Sigmoid colon (tissue), 7 donors: ENCODE data around the gene ARID5B. TPM values are rescaled to one million over a fixed set of nuclear protein-coding genes. Genes with fewer than 3 reads are reported as not detected.

Experiments
- DNase-seq: peaks from one replicate; pipeline ENCODE4 v3.0.0-alpha.2; 2019
- H3K27ac ChIP-seq, 4 donors: fragments of 200-600 bp; sonication (generic); one replicate each; pipeline ENCODE4 v1.5.1; 2016 to 2019; ENCODE audit warnings: mild to moderate bottlenecking in 1 of 4
- H3K27me3 ChIP-seq, 3 donors: fragments of 200-600 bp; sonication (generic); one replicate each; pipeline ENCODE4 v1.5.1; 2019; ENCODE audit warnings: mild to moderate bottlenecking in 1 of 3
- H3K36me3 ChIP-seq, 4 donors: fragments of 200-600 bp; sonication (generic); one replicate each; pipeline ENCODE4 v1.5.1; 2016 to 2019
- H3K4me1 ChIP-seq, 4 donors: fragments of 200-600 bp; sonication (generic); one replicate each; pipeline ENCODE4 v1.5.1; 2017 to 2019
- H3K4me3 ChIP-seq, 4 donors: fragments of 200-600 bp; sonication (generic); one replicate each; pipeline ENCODE4 v1.5.1; 2017 to 2019; ENCODE audit warnings: mild to moderate bottlenecking in 2 of 4, moderate library complexity in 1 of 4
- H3K9me3 ChIP-seq, 4 donors: fragments of 200-600 bp in 3 of 4; sonication (generic) in 3 of 4; one replicate each; pipeline versions ENCODE4 v1.5.1 to v1.6.1; 2013 to 2019
- CTCF ChIP-seq, 4 experiments: fragments of 450-650 bp in 3 of 4; fragments of 200-600 bp in 1 of 4; IDR thresholded peaks; one replicate each; pipeline ENCODE4 v1.5.1; 2016 to 2019; ENCODE audit warnings: antibody characterized with exemption in 4 of 4, mild to moderate bottlenecking in 3 of 4, moderate library complexity in 2 of 4
- EP300 ChIP-seq, 4 donors: sonication (generic); formaldehyde crosslinking; IDR thresholded peaks; one replicate each; pipeline ENCODE4 v1.6.1; 2017; ENCODE audit warnings: antibody characterized with exemption in 4 of 4
- POLR2A ChIP-seq, 2 donors: fragments of 450-650 bp; IDR thresholded peaks; one replicate each; pipeline ENCODE4 v1.6.1; 2016; ENCODE audit warnings: antibody characterized with exemption in 2 of 2, mild to moderate bottlenecking in 2 of 2, moderate library complexity in 2 of 2
- POLR2AphosphoS5 ChIP-seq, 4 donors: sonication (generic); formaldehyde crosslinking; IDR thresholded peaks; one replicate each; pipeline ENCODE4 v1.6.1; 2017; ENCODE audit warnings: antibody characterized with exemption in 4 of 4
- WGBS, 2 donors: extraction: QIAGEN DNeasy Blood & Tissue Kit; methylation state at CpG; one replicate each; pipeline ENCODE4 v1.1.7; 2013; 5-methylcytosine and 5-hydroxymethylcytosine counted together
- intact Hi-C: fragments of 100-400 bp; cut with DNase I; formaldehyde crosslinking; loops from one replicate; pipeline ENCODE4 v1.15.1; 2023
- polyA plus RNA-seq, 3 donors: library from polyadenylated mRNA; stranded (reverse); fragments of 200-250 nt; gene quantifications; one replicate each; pipeline ENCODE4 v1.2.3, GENCODE V29; 2013
- total RNA-seq, 4 donors: library from RNA; depleted of rRNA; stranded (reverse); fragments of >200 nt; gene quantifications; one replicate each; pipeline ENCODE4 v1.1.0, GENCODE V29; 2016
- donor health status: healthy with polysubstance abuse.
- donor health status: Bipolar disorder and iron deficiency.
- donor health status: healthy.

ARID5B gene
- total and polyA plus RNA-seq, 7 donors, result 2.3 to 109 (median 29.6) TPM

DNA sequence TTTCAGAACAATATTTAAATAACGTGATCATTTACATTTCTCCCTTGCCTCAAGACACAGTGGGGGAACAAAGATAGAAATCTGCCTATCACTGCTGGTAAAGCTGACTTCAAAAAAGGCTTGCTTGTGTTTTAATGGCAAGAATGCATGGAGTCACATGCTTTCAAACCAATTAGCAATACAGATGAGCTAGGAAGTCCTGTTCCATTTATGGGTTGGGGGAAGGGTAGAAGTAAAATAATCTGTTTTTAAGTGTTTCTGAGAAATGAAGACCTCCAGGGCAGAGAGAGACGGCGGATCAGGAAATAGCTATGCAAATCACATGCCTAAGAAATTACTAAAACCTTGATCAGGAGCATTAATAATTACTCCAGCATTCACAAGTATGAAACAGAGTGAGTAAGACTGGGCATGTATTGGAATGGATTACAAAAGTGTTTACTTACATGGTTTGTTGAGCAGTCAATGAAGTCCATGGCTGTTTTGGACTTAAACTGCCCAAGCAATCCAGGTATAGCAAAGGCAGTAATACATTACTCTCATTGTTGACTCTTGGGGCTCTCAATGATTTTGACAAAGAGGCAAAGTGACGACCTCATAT is 142.0 kb downstream of the ARID5B start:
- H3K27ac ChIP-seq, result peak overlapping the region in 3 of 4 donors; percentile 89 to 95 (median 92)
- TF ChIP-seq POLR2A (IDR thresholded peaks at IDR 0.05) (no peak), EP300 (IDR thresholded peaks at IDR 0.05) (no peak), POLR2AphosphoS5 (IDR thresholded peaks at IDR 0.05) (no peak), CTCF (IDR thresholded peaks at IDR 0.05) (no peak)
- WGBS, 2 donors, result 47 to 64% methylated on average over 4 of the region's 4 CpGs
- H3K36me3 ChIP-seq, result no peaks in the 10 kb centered on the region
- intact Hi-C loops, result loop anchor here (10.0 kb wide), 2 partner anchors 1071 to 1591 kb away; no protein-coding TSS in a partner anchor
- H3K4me1 ChIP-seq, result peaks cover 0 to 74% (median 57%) of the 10 kb centered on the region in 4 donors
- H3K4me3 ChIP-seq, result no peak overlapping the region
- no peaks in the 10 kb centered on the region for H3K27me3 ChIP-seq
- no peak for DNase-seq
- no peaks in the 10 kb centered on the region for H3K9me3 ChIP-seq

DNA sequence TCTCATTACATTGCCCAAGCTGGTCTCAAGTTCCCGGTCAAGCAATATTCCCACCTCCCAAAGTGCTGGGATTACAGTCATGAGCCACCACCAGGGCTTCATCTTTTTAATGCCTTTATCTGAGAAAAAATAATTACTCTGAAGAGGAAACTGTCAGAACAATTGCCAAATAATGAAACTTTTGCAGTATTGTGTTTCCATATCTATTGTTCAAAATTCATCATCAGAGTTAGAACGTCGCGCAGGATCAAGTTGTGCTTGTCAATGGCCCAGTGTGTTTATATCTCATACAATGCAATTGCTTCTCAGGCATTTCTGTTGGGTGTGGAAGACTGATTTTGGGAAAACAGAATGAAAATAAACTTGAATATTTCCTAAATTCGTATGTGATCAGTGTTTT is 143.1 kb downstream of the ARID5B start:
- Histone ChIP-seq H3K36me3 (no peaks in the 10 kb centered on the region), H3K4me1 (peaks cover 0 to 68% (median 52%) of the 10 kb centered on the region in 4 donors), H3K27me3 (no peaks in the 10 kb centered on the region), H3K27ac (peak overlapping the region in 3 of 4 donors; percentile 89 to 95 (median 92)), H3K4me3 (no peak overlapping the region), H3K9me3 (no peaks in the 10 kb centered on the region)
- intact Hi-C loops, result loop anchor here (10.0 kb wide), 2 partner anchors 1070 to 1590 kb away; no protein-coding TSS in a partner anchor
- 74 to 79% methylated on average over 5 of the region's 5 CpGs for WGBS, 2 donors
- TF ChIP-seq CTCF (IDR thresholded peaks at IDR 0.05) (no peak), POLR2A (IDR thresholded peaks at IDR 0.05) (no peak), EP300 (IDR thresholded peaks at IDR 0.05) (no peak), POLR2AphosphoS5 (IDR thresholded peaks at IDR 0.05) (no peak)
- no peak for DNase-seq

- H3K4me1 ChIP-seq, result peaks cover 0 to 59% (median 50%) of the 10 kb centered on the region in 4 donors
- no peaks in the 10 kb centered on the region for H3K9me3 ChIP-seq
- H3K27me3 ChIP-seq, result no peaks in the 10 kb centered on the region
- peak overlapping the region in 2 of 4 donors; percentile 27 to 36 for H3K4me3 ChIP-seq
- TF ChIP-seq POLR2A (IDR thresholded peaks at IDR 0.05) (no peak), EP300 (IDR thresholded peaks at IDR 0.05) (peak in 3 of 4 donors; percentile 16 to 78 (median 62)), POLR2AphosphoS5 (IDR thresholded peaks at IDR 0.05) (peak; percentile 30 to 81 (median 70))
- DNase-seq, result no peak
- 29 to 34% methylated on average over 12 of the region's 12 CpGs for WGBS, 2 donors
- peaks cover 0 to under 1% (median 0%) of the 10 kb centered on the region in 4 donors for H3K36me3 ChIP-seq
- peak overlapping the region; percentile 89 to 95 (median 93) for H3K27ac ChIP-seq
- intact Hi-C loops, result loop anchor here (5.0 to 10.0 kb wide), 4 partner anchors 36 to 1589 kb away; no protein-coding TSS in a partner anchor
These were observed 144.4 kb downstream of the ARID5B start for GRCh38 chr10:62045765-62046521.

DNA sequence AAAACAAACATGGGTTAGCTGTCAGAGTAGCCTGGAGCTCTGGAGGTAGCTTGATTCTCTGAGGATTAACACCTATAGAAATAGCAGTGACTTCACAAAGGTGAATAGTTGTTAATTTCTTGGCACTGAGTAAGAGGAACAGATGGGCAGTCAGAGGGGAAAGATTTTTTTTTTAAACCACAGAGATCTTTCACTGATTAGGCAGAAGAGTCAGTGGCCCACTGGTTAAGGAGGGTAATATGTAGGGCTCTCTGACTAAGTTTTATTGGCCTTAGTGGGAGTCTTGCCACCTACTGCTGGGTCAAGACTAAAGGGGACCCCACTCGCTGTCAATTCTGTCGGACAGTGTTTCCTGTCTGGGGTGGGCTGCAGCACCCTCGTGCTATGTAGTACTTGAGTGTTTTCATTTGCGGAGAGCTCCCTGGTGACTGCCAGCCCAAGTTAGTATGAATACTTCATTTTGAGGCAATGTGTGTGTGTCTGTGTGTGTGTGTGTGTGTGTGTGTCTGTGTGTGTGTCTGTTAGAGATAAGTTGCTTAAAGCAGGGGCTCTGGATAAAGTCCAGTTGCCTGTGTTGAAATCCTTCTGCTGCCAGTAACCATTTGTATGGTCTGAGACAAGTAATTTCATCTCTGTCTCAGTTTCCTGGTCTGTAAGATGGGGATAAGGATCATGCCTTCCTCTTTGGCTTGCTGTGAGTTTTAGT is 145.2 kb downstream of the ARID5B start:
- no peaks in the 10 kb centered on the region for H3K9me3 ChIP-seq
- DNase-seq, result peak; percentile 77
- H3K27me3 ChIP-seq, result no peaks in the 10 kb centered on the region
- H3K27ac ChIP-seq, result peak overlapping the region; percentile 89 to 95 (median 93)
- TF ChIP-seq EP300 (IDR thresholded peaks at IDR 0.05) (peak in 1 of 4 donors; percentile 14), POLR2A (IDR thresholded peaks at IDR 0.05) (no peak), POLR2AphosphoS5 (IDR thresholded peaks at IDR 0.05) (peak in 1 of 4 donors; percentile 67)
- H3K36me3 ChIP-seq, result peaks cover 0 to 4% (median 2%) of the 10 kb centered on the region in 4 donors
- intact Hi-C loops, result loop anchor here (5.0 to 10.0 kb wide), 4 partner anchors 36 to 1588 kb away; no protein-coding TSS in a partner anchor
- peak overlapping the region in 1 of 4 donors; percentile 27 for H3K4me3 ChIP-seq
- H3K4me1 ChIP-seq, result peaks cover 0 to 61% (median 55%) of the 10 kb centered on the region in 4 donors
- 39 to 53% methylated on average over 4 of the region's 4 CpGs for whole genome bisulfite sequencing, 2 donors

- Histone ChIP-seq H3K27ac (peak overlapping the region; percentile 89 to 95 (median 93)), H3K27me3 (no peaks in the 10 kb centered on the region), H3K36me3 (peaks cover 0 to 11% (median 5%) of the 10 kb centered on the region in 4 donors), H3K4me3 (no peak overlapping the region), H3K9me3 (no peaks in the 10 kb centered on the region), H3K4me1 (peaks cover 0 to 68% (median 59%) of the 10 kb centered on the region in 4 donors)
- TF ChIP-seq POLR2AphosphoS5 (IDR thresholded peaks at IDR 0.05), result peak in 1 of 4 donors; percentile 41
- TF ChIP-seq POLR2A (IDR thresholded peaks at IDR 0.05), result no peak
- TF ChIP-seq CTCF (IDR thresholded peaks at IDR 0.05), result no peak
- peak in 1 of 4 donors; percentile 14 for TF ChIP-seq EP300 (IDR thresholded peaks at IDR 0.05)
- intact Hi-C loops, result loop anchor here (5.0 to 10.0 kb wide), 4 partner anchors 35 to 1587 kb away; no protein-coding TSS in a partner anchor
- 39 to 53% methylated on average over 3 of the region's 3 CpGs for WGBS, 2 donors
- DNase-seq, result no peak
These were observed 145.9 kb downstream of the ARID5B start for GRCh38 chr10:62047228-62047892.
